ENCODE results near the gene USP10.

DNA sequence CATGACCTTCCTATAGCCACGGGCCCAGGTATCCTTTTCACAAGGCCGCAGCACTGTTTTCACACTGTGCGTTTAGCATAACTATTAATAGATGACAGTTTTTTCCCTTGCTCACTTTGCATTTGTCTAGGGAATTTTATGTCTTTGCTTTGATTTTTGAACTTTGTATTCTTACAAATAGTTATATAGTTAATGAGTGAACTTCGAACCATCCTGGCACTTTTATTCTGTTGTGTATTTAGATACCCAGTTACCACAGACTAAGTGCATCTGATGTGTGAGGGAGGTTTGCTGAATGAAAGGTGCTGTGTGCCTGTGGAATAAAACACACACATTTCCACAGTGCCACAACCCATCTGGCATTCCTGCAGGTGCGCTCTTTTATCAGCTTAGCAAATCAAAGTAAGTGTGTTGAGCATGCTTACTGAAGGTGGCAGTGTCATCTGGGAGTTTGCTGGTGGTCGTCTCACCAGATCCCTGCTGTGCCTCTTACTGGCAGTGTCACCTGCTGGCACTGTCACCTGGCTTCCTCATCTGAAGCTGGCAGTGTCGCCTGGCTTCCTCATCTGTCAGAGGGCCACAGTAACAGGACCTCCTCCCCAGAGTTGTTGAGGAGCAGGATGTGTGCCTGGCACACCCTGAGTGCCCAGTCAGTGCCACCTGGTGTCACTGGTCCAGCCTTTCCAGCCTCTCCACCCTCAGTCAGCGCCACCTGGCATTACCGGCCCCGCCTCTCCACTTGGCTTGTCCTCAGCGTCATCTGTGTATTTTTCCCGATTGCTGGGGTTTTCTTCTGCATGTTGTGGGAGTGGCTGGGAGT, 37.6 kb downstream of the USP10 start:
- TF ChIP-seq POLR2AphosphoS5 (IDR thresholded peaks at IDR 0.05; ENCODE audit: low read depth, low read length) (no peak), TAF1 (IDR thresholded peaks at IDR 0.05; ENCODE audit: borderline replicate concordance, insufficient read depth, low read length) (no peak), FOXP2 (optimal IDR thresholded peaks at IDR 0.05; ENCODE audit: borderline replicate concordance, extremely low read depth, extremely low read length, insufficient read depth) (no peak)
- TF ChIP-seq, protein P1, sequence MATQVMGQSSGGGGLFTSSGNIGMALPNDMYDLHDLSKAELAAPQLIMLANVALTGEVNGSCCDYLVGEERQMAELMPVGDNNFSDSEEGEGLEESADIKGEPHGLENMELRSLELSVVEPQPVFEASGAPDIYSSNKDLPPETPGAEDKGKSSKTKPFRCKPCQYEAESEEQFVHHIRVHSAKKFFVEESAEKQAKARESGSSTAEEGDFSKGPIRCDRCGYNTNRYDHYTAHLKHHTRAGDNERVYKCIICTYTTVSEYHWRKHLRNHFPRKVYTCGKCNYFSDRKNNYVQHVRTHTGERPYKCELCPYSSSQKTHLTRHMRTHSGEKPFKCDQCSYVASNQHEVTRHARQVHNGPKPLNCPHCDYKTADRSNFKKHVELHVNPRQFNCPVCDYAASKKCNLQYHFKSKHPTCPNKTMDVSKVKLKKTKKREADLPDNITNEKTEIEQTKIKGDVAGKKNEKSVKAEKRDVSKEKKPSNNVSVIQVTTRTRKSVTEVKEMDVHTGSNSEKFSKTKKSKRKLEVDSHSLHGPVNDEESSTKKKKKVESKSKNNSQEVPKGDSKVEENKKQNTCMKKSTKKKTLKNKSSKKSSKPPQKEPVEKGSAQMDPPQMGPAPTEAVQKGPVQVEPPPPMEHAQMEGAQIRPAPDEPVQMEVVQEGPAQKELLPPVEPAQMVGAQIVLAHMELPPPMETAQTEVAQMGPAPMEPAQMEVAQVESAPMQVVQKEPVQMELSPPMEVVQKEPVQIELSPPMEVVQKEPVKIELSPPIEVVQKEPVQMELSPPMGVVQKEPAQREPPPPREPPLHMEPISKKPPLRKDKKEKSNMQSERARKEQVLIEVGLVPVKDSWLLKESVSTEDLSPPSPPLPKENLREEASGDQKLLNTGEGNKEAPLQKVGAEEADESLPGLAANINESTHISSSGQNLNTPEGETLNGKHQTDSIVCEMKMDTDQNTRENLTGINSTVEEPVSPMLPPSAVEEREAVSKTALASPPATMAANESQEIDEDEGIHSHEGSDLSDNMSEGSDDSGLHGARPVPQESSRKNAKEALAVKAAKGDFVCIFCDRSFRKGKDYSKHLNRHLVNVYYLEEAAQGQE (IDR thresholded peaks at IDR 0.05; ENCODE audit: insufficient read depth in 1 of 2, low read depth in 2 of 2, low read length in 2 of 2) = no peak

Measured in PFSK-1 (cell line).